Liver (tissue), 9 donors: ENCODE measurements around the gene ABHD17C. TPM values are rescaled to one million over a fixed set of nuclear protein-coding genes. Genes with fewer than 3 reads are reported as not detected.
"Not testable (repeated sequence)": the region's sequence is repeated elsewhere in the genome, so short reads cannot be mapped to it uniquely, and the experiment has no call there.

Experiments used
- DNase-seq: peaks from one replicate; pipeline ENCODE4 v3.0.0-alpha.2; 2017; ENCODE audit warnings: low spot score
- H3K27ac ChIP-seq, 2 donors: one replicate each; pipeline ENCODE4 v1.7.0; 2013; ENCODE audit warnings: inconsistent platforms in 2 of 2, low read length in 2 of 2, control low read depth in 1 of 2, low read depth in 1 of 2, mild to moderate bottlenecking in 1 of 2
- H3K27me3 ChIP-seq, 4 donors: one replicate each; pipeline versions ENCODE4 v1.6.1 to v1.7.0; 2013; ENCODE audit warnings: low read length in 3 of 4, inconsistent platforms in 1 of 4, mild to moderate bottlenecking in 1 of 4, moderate library complexity in 1 of 4; ENCODE audit not compliant: control insufficient read depth in 4 of 4, insufficient read depth in 4 of 4
- H3K36me3 ChIP-seq, 4 donors: one replicate each; pipeline versions ENCODE4 v1.6.1 to v1.7.0; 2013; ENCODE audit warnings: low read length in 3 of 4, mild to moderate bottlenecking in 3 of 4, low read depth in 1 of 4, moderate library complexity in 1 of 4; ENCODE audit not compliant: control insufficient read depth in 4 of 4, insufficient read depth in 3 of 4
- H3K4me1 ChIP-seq, 4 donors: one replicate each; pipeline versions ENCODE4 v1.6.1 to v1.7.0; 2013; ENCODE audit warnings: low read length in 3 of 4, mild to moderate bottlenecking in 3 of 4, moderate library complexity in 1 of 4; ENCODE audit not compliant: control insufficient read depth in 4 of 4, insufficient read depth in 4 of 4
- H3K4me3 ChIP-seq, 3 donors: one replicate each; pipeline versions ENCODE4 v1.6.1 to v1.7.0; 2013; ENCODE audit warnings: low read length in 3 of 3, control low read depth in 1 of 3, low read depth in 1 of 3, mild to moderate bottlenecking in 1 of 3
- H3K9ac ChIP-seq, 2 donors: one replicate each; pipeline ENCODE4 v1.7.0; 2013; ENCODE audit warnings: low read length in 2 of 2, mild to moderate bottlenecking in 2 of 2, moderate library complexity in 2 of 2, control low read depth in 1 of 2, low read depth in 1 of 2
- H3K9me3 ChIP-seq, 4 donors: one replicate each; pipeline versions ENCODE4 v1.6.1 to v1.7.0; 2013; ENCODE audit warnings: low read length in 3 of 4; ENCODE audit not compliant: control insufficient read depth in 4 of 4
- ATF3 ChIP-seq: IDR thresholded peaks from 2 replicates; pipeline ENCODE4 v1.6.1; 2016; ENCODE audit warnings: antibody characterized with exemption
- CTCF ChIP-seq: fragments of 150-350 bp; IDR thresholded peaks from 2 replicates; pipeline ENCODE4 v1.5.1; 2017; ENCODE audit warnings: improper control_type of control experiment, low read depth, low read length; ENCODE audit not compliant: missing input control
- EGR1 ChIP-seq, 2 donors: IDR thresholded peaks; 2 replicates each; pipeline ENCODE4 v1.6.1; 2016 to 2018; ENCODE audit warnings: antibody characterized with exemption in 2 of 2, low read depth in 2 of 2
- FOXA1 ChIP-seq: IDR thresholded peaks from 2 replicates; pipeline ENCODE4 v1.6.1; 2016; ENCODE audit warnings: antibody characterized with exemption
- FOXA2 ChIP-seq: IDR thresholded peaks from 2 replicates; pipeline ENCODE4 v1.6.1; 2016; ENCODE audit warnings: antibody characterized with exemption
- GABPA ChIP-seq, 2 donors: IDR thresholded peaks in 1 of 2; conservative IDR thresholded peaks in 1 of 2; 2 replicates each; pipeline ENCODE4 v1.6.1; 2016; ENCODE audit warnings: antibody characterized with exemption in 2 of 2, mild to moderate bottlenecking in 1 of 2, moderate library complexity in 1 of 2
- HNF4A ChIP-seq, 2 donors: conservative IDR thresholded peaks; 2 replicates each; pipeline ENCODE4 v1.6.1; 2016; ENCODE audit warnings: antibody characterized with exemption in 2 of 2, mild to moderate bottlenecking in 2 of 2
- HNF4G ChIP-seq: IDR thresholded peaks from 2 replicates; pipeline ENCODE4 v1.6.1; 2016; ENCODE audit warnings: antibody characterized with exemption
- JUND ChIP-seq, 2 donors: IDR thresholded peaks; 2 replicates each; pipeline ENCODE4 v1.6.1; 2016; ENCODE audit warnings: antibody characterized with exemption in 2 of 2
- NR2F2 ChIP-seq: IDR thresholded peaks from 2 replicates; pipeline ENCODE4 v1.6.1; 2016; ENCODE audit warnings: antibody characterized with exemption
- RAD21 ChIP-seq, 2 donors: IDR thresholded peaks; 2 replicates each; pipeline ENCODE4 v1.6.1; 2016; ENCODE audit warnings: antibody characterized with exemption in 2 of 2, mild to moderate bottlenecking in 2 of 2
- REST ChIP-seq: IDR thresholded peaks from 2 replicates; pipeline ENCODE4 v1.6.1; 2016; ENCODE audit warnings: antibody characterized with exemption, mild to moderate bottlenecking
- RXRA ChIP-seq, 2 donors: IDR thresholded peaks; 2 replicates each; pipeline ENCODE4 v1.6.1; 2017 to 2018; ENCODE audit warnings: antibody characterized with exemption in 2 of 2, mild to moderate bottlenecking in 1 of 2
- SP1 ChIP-seq: IDR thresholded peaks from 2 replicates; pipeline ENCODE4 v1.6.1; 2018; ENCODE audit warnings: antibody characterized with exemption, mild to moderate bottlenecking
- TAF1 ChIP-seq: conservative IDR thresholded peaks from 2 replicates; pipeline ENCODE4 v1.6.1; 2016; ENCODE audit warnings: antibody characterized with exemption, mild to moderate bottlenecking
- YY1 ChIP-seq: IDR thresholded peaks from 2 replicates; pipeline ENCODE4 v1.6.1; 2016; ENCODE audit warnings: antibody characterized with exemption, mild to moderate bottlenecking
- ZBTB33 ChIP-seq: IDR thresholded peaks from 2 replicates; pipeline ENCODE4 v1.6.1; 2016; ENCODE audit warnings: antibody characterized with exemption
- WGBS: extraction: QIAGEN DNeasy Blood & Tissue Kit; methylation state at CpG from one replicate; pipeline ENCODE4 v1.1.7; 2013; 5-methylcytosine and 5-hydroxymethylcytosine counted together
- polyA plus RNA-seq, 2 donors: library from polyadenylated mRNA; stranded (reverse) in 1 of 2; unstranded in 1 of 2; fragments of 200-250 nt in 1 of 2; fragments of >200 nt in 1 of 2; fragmentation: Nextera tagmentation in 1 of 2; extraction: Ambion mirVana in 1 of 2; gene quantifications; one replicate each; pipeline versions ENCODE4 v1.2.1 to v1.2.3, GENCODE V29; 2013 to 2015
- total RNA-seq, 2 donors: library from RNA; depleted of rRNA; stranded (reverse); fragments of >200 nt; gene quantifications; one replicate each; pipeline ENCODE4 v1.2.3, GENCODE V29; 2014
- donor health status: healthy.
- donor health status: healthy.
- donor health status: healthy.
- donor health status: healthy.
- donor health status: healthy.

Gene ABHD17C
- total and polyA plus RNA-seq, 4 donors: 0.79 to 3.0 (median 2.0) TPM

- DNase-seq: no peak
- no peak overlapping the region for H3K27ac ChIP-seq
- TF ChIP-seq YY1 (no peak), JUND (IDR thresholded peaks at IDR 0.05) (no peak), NR2F2 (no peak), ZBTB33 (no peak)
- H3K9ac ChIP-seq: no peak overlapping the region
- no peaks in the 10 kb centered on the region for H3K27me3 ChIP-seq
- H3K9me3 ChIP-seq: peaks cover 0 to under 1% (median 0%) of the 10 kb centered on the region in 4 donors
- no peaks in the 10 kb centered on the region for H3K36me3 ChIP-seq
- no peaks in the 10 kb centered on the region for H3K4me1 ChIP-seq
- no peak overlapping the region for H3K4me3 ChIP-seq
- WGBS: 66% methylated on average over 4 of the region's 4 CpGs
These were observed 49.5 kb upstream of the ABHD17C start for GRCh38 chr15:80645494-80646065.

- WGBS: 96% methylated on average over 30 of the region's 30 CpGs
- peaks cover 0 to 11% (median under 1%) of the 10 kb centered on the region in 4 donors for H3K9me3 ChIP-seq
- not testable (repeated sequence) for H3K36me3 ChIP-seq, H3K4me3 ChIP-seq, H3K4me1 ChIP-seq, H3K9ac ChIP-seq, DNase-seq, H3K27me3 ChIP-seq, H3K27ac ChIP-seq
These were observed 47.7 kb upstream of the ABHD17C start for GRCh38 chr15:80647424-80647823.

- H3K4me1 ChIP-seq: no peaks in the 10 kb centered on the region
- no peaks in the 10 kb centered on the region for H3K27me3 ChIP-seq
- H3K9ac ChIP-seq: no peak overlapping the region
- no peak overlapping the region for H3K4me3 ChIP-seq
- peaks cover 0 to 13% (median 3%) of the 10 kb centered on the region in 4 donors for H3K9me3 ChIP-seq
- 0% methylated on average over 1 of the region's 1 CpG for WGBS
- H3K36me3 ChIP-seq: no peaks in the 10 kb centered on the region
- no peak for DNase-seq
- no peak for TF ChIP-seq TAF1
- TF ChIP-seq HNF4A (conservative IDR thresholded peaks at IDR 0.05): no peak
- TF ChIP-seq RAD21 (IDR thresholded peaks at IDR 0.05): no peak
- TF ChIP-seq SP1: no peak
- TF ChIP-seq NR2F2: no peak
- TF ChIP-seq JUND (IDR thresholded peaks at IDR 0.05): no peak
- no peak for TF ChIP-seq GABPA (IDR thresholded peaks at IDR 0.05 in 1 of 2, conservative IDR thresholded peaks at IDR 0.05 in 1 of 2)
- TF ChIP-seq EGR1 (IDR thresholded peaks at IDR 0.05; ENCODE audit: low read depth in 2 of 2): no peak
- TF ChIP-seq ZBTB33: no peak
- TF ChIP-seq YY1: no peak
- TF ChIP-seq FOXA2: no peak
- TF ChIP-seq HNF4G: no peak
- no peak for TF ChIP-seq ATF3
- TF ChIP-seq FOXA1: no peak
- TF ChIP-seq RXRA (IDR thresholded peaks at IDR 0.05): no peak
- TF ChIP-seq CTCF: no peak
- no peak for TF ChIP-seq REST
- no peak overlapping the region for H3K27ac ChIP-seq
These were observed 40.8 kb upstream of the ABHD17C start for GRCh38 chr15:80654299-80654698.
